Stomach (tissue), 4 donors: ENCODE results near the gene TINAG.

Experiments
- EP300 ChIP-seq: sonication (generic); formaldehyde crosslinking; IDR thresholded peaks from one replicate; pipeline ENCODE4 v1.6.1; 2017; ENCODE audit warnings: antibody characterized with exemption
- POLR2A ChIP-seq, 4 donors: fragments of 450-650 bp; IDR thresholded peaks; one replicate each; pipeline ENCODE4 v1.6.1; 2016; ENCODE audit warnings: antibody characterized with exemption in 4 of 4, control low read depth in 2 of 4, mild to moderate bottlenecking in 1 of 4, moderate library complexity in 1 of 4

GRCh38 chr6:54353975-54354374, 45.7 kb downstream of the TINAG start:
- TF ChIP-seq POLR2A (IDR thresholded peaks at IDR 0.05) (no peak), EP300 (no peak)
